Measurements from ENCODE around the gene PYGB. TPM values are rescaled to one million over a fixed set of nuclear protein-coding genes. Genes with fewer than 3 reads are reported as not detected.

Gene PYGB
- total RNA-seq, 2 experiments from 2014 or later, result 26.3 to 27.5 TPM

GRCh38 chr20:25243416-25243979 is 4.4 kb upstream of the PYGB start:
- no peak for TF ChIP-seq CTCF (IDR thresholded peaks at IDR 0.05)
- peaks cover 12% of the 10 kb centered on the region for H3K4me1 Mint-ChIP-seq (ENCODE audit: low read depth)
- CTCF ChIA-PET, result interaction anchor here (0.9 kb wide), 1 partner anchor 10 kb away, joined by 3 read pairs; no protein-coding TSS in a partner anchor
- peaks cover 17% of the 10 kb centered on the region for H3K27me3 Mint-ChIP-seq
- Histone ChIP-seq H3K9me3 (ENCODE audit: control insufficient read depth in 1 of 2, insufficient read depth in 1 of 2, low read length in 2 of 2) (peaks cover 0 to 6% of the 10 kb centered on the region in 2 experiments), H3K4me3 (ENCODE audit: low read length) (no peak overlapping the region), H3K4me1 (ENCODE audit: insufficient read depth, low read length) (peaks cover 11% of the 10 kb centered on the region), H3K36me3 (ENCODE audit: insufficient read depth, low read length) (no peaks in the 10 kb centered on the region), H3K27ac (ENCODE audit: low read depth in 1 of 2, low read length in 2 of 2) (no peak overlapping the region), H3K27me3 (ENCODE audit: control insufficient read depth in 1 of 2, insufficient read depth in 2 of 2, low read length in 2 of 2) (no peaks in the 10 kb centered on the region)
- H3K36me3 Mint-ChIP-seq (ENCODE audit: low read depth), result peaks cover 12% of the 10 kb centered on the region
- ATAC-seq (ENCODE audit: poor library complexity) (no peak), DNase-seq (no peak)
- intact Hi-C loops (cut with DNase I, micrococcal nuclease), result no loop called here
- H3K27ac Mint-ChIP-seq, result no peak overlapping the region
- H3K9me3 Mint-ChIP-seq, result peaks cover 3% of the 10 kb centered on the region
- no peak overlapping the region for H3K4me3 Mint-ChIP-seq
- POLR2A ChIA-PET, result no interaction called here

- CTCF ChIA-PET, result no interaction called here
- no peak for TF ChIP-seq CTCF (IDR thresholded peaks at IDR 0.05)
- H3K27me3 Mint-ChIP-seq, result peaks cover 17% of the 10 kb centered on the region
- POLR2A ChIA-PET, result no interaction called here
- DNase-seq (no peak), ATAC-seq (ENCODE audit: poor library complexity) (no peak)
- H3K9me3 Mint-ChIP-seq, result peaks cover 3% of the 10 kb centered on the region
- Histone ChIP-seq H3K27me3 (ENCODE audit: control insufficient read depth in 1 of 2, insufficient read depth in 2 of 2, low read length in 2 of 2) (no peaks in the 10 kb centered on the region), H3K4me1 (ENCODE audit: insufficient read depth, low read length) (peaks cover 20% of the 10 kb centered on the region), H3K9me3 (ENCODE audit: control insufficient read depth in 1 of 2, insufficient read depth in 1 of 2, low read length in 2 of 2) (peaks cover 0 to 6% of the 10 kb centered on the region in 2 experiments), H3K36me3 (ENCODE audit: insufficient read depth, low read length) (no peaks in the 10 kb centered on the region), H3K4me3 (ENCODE audit: low read length) (no peak overlapping the region), H3K27ac (ENCODE audit: low read depth in 1 of 2, low read length in 2 of 2) (no peak overlapping the region)
- no peak overlapping the region for H3K4me3 Mint-ChIP-seq
- peaks cover 26% of the 10 kb centered on the region for H3K4me1 Mint-ChIP-seq (ENCODE audit: low read depth)
- H3K27ac Mint-ChIP-seq, result no peak overlapping the region
- H3K36me3 Mint-ChIP-seq (ENCODE audit: low read depth), result peaks cover 21% of the 10 kb centered on the region
- intact Hi-C loops (cut with DNase I, micrococcal nuclease), result loop anchor here (5.0 kb wide), 4 partner anchors 48 to 452 kb away; partner anchors contain the start of genes ZNF337 (in 2 of the 2), ACSS1 (in 1 of the 2), APMAP (in 1 of the 2) and ENTPD6 (in 1 of the 2)
Observed at GRCh38 chr20:25244976-25245375, 2.9 kb upstream of the PYGB start.

GRCh38 chr20:25245461-25245860 is 2.4 kb upstream of the PYGB start:
- POLR2A ChIA-PET, result no interaction called here
- Mint-ChIP-seq H3K4me1 (ENCODE audit: low read depth) (peaks cover 31% of the 10 kb centered on the region), H3K4me3 (peak overlapping the region; percentile 49), H3K36me3 (ENCODE audit: low read depth) (peaks cover 21% of the 10 kb centered on the region), H3K9me3 (peaks cover 3% of the 10 kb centered on the region), H3K27ac (no peak overlapping the region), H3K27me3 (peaks cover 17% of the 10 kb centered on the region)
- ATAC-seq (ENCODE audit: poor library complexity) (no peak), DNase-seq (no peak)
- Histone ChIP-seq H3K4me3 (ENCODE audit: low read length) (no peak overlapping the region), H3K27ac (ENCODE audit: low read depth in 1 of 2, low read length in 2 of 2) (no peak overlapping the region), H3K9me3 (ENCODE audit: control insufficient read depth in 1 of 2, insufficient read depth in 1 of 2, low read length in 2 of 2) (peaks cover 0 to 6% of the 10 kb centered on the region in 2 experiments), H3K36me3 (ENCODE audit: insufficient read depth, low read length) (no peaks in the 10 kb centered on the region), H3K4me1 (ENCODE audit: insufficient read depth, low read length) (peaks cover 23% of the 10 kb centered on the region), H3K27me3 (ENCODE audit: control insufficient read depth in 1 of 2, insufficient read depth in 2 of 2, low read length in 2 of 2) (no peaks in the 10 kb centered on the region)
- CTCF ChIA-PET, result no interaction called here
- intact Hi-C loops (cut with DNase I, micrococcal nuclease), result loop anchor here (5.0 kb wide), 4 partner anchors 48 to 452 kb away; partner anchors contain the start of genes ZNF337 (in 2 of the 2), ACSS1 (in 1 of the 2), APMAP (in 1 of the 2) and ENTPD6 (in 1 of the 2)
- no peak for TF ChIP-seq CTCF (IDR thresholded peaks at IDR 0.05)
